Activated naive CD4-positive, alpha-beta T cell treated with anti-CD3 and anti-CD28 coated beads for 36 hours (primary cell): ENCODE measurements around the gene ABCD1. TPM values are rescaled to one million over a fixed set of nuclear protein-coding genes. Genes with fewer than 3 reads are reported as not detected.
"Not testable (repeated sequence)": the region's sequence is repeated elsewhere in the genome, so short reads cannot be mapped to it uniquely, and the experiment has no call there.

Experiments used
- CTCF ChIA-PET: fragments of 350-600 bp; sonication (Branson Sonifier 250); formaldehyde crosslinking; loops from one replicate; lab custom pipeline; 2021; ENCODE audit warnings: antibody characterized with exemption; lab: Charles Lee
- DNase-seq: peaks from one replicate; pipeline ENCODE4 v3.0.0-alpha.2; 2020
- H3K27ac Mint-ChIP-seq: one replicate; pipeline ENCODE4 v1.8.0; 2021; ENCODE audit warnings: mild to moderate bottlenecking, mixed read lengths
- H3K27me3 Mint-ChIP-seq: one replicate; pipeline ENCODE4 v1.8.0; 2021; ENCODE audit warnings: low read depth, mixed read lengths
- H3K36me3 Mint-ChIP-seq: one replicate; pipeline ENCODE4 v1.8.0; 2021; ENCODE audit warnings: low read depth, mixed read lengths
- H3K4me1 Mint-ChIP-seq: one replicate; pipeline ENCODE4 v1.8.0; 2021; ENCODE audit warnings: low read depth, mixed read lengths
- H3K4me3 Mint-ChIP-seq: one replicate; pipeline ENCODE4 v1.8.0; 2021; ENCODE audit warnings: mild to moderate bottlenecking, moderate library complexity, mixed read lengths
- H3K9me3 Mint-ChIP-seq: one replicate; pipeline ENCODE4 v1.8.0; 2021; ENCODE audit warnings: mixed read lengths
- intact Hi-C: fragments of 100-400 bp; cut with micrococcal nuclease; formaldehyde crosslinking; loops from one replicate; pipeline ENCODE4 v1.15.1; 2023
- total RNA-seq, 2 experiments: library from RNA; stranded (reverse); gene quantifications; one replicate each; pipeline ENCODE4 v1.2.3, GENCODE V29; 2021

ABCD1 gene
- total RNA-seq, 2 experiments from 2014 or later: 2.5 to 3.4 TPM

- H3K9me3 Mint-ChIP-seq, H3K4me1 Mint-ChIP-seq, H3K4me3 Mint-ChIP-seq, intact Hi-C loops, CTCF ChIA-PET, H3K36me3 Mint-ChIP-seq, DNase-seq, H3K27ac Mint-ChIP-seq, H3K27me3 Mint-ChIP-seq: not testable (repeated sequence)
These were observed 27.5 kb upstream of the ABCD1 start for GRCh38 chrX:153696986-153697722.

- Mint-ChIP-seq H3K9me3 (no peaks in the 10 kb centered on the region), H3K4me1 (no peaks in the 10 kb centered on the region), H3K36me3 (peaks cover 4% of the 10 kb centered on the region), H3K4me3 (no peak overlapping the region), H3K27ac (no peak overlapping the region), H3K27me3 (no peaks in the 10 kb centered on the region)
- CTCF ChIA-PET: no interaction called here
- intact Hi-C loops: no loop called here
- DNase-seq: no peak
These were observed 26.5 kb upstream of the ABCD1 start for GRCh38 chrX:153697924-153698865.

GRCh38 chrX:153699210-153699783 lies 25.4 kb upstream of the ABCD1 start:
- DNase-seq, intact Hi-C loops, H3K36me3 Mint-ChIP-seq, CTCF ChIA-PET, H3K9me3 Mint-ChIP-seq, H3K4me1 Mint-ChIP-seq, H3K27ac Mint-ChIP-seq, H3K27me3 Mint-ChIP-seq, H3K4me3 Mint-ChIP-seq: not testable (repeated sequence)

GRCh38 chrX:153699784-153700371 lies 24.8 kb upstream of the ABCD1 start:
- CTCF ChIA-PET, H3K4me1 Mint-ChIP-seq, H3K4me3 Mint-ChIP-seq, H3K27me3 Mint-ChIP-seq, H3K9me3 Mint-ChIP-seq, H3K27ac Mint-ChIP-seq, DNase-seq, intact Hi-C loops, H3K36me3 Mint-ChIP-seq: not testable (repeated sequence)

GRCh38 chrX:153700376-153700945 lies 24.2 kb upstream of the ABCD1 start:
- intact Hi-C loops: no loop called here
- H3K36me3 Mint-ChIP-seq: peaks cover 4% of the 10 kb centered on the region
- CTCF ChIA-PET: no interaction called here
- no peaks in the 10 kb centered on the region for H3K4me1 Mint-ChIP-seq
- no peaks in the 10 kb centered on the region for H3K27me3 Mint-ChIP-seq
- no peaks in the 10 kb centered on the region for H3K9me3 Mint-ChIP-seq
- H3K4me3 Mint-ChIP-seq: no peak overlapping the region
- DNase-seq: no peak
- H3K27ac Mint-ChIP-seq: no peak overlapping the region

GRCh38 chrX:153700967-153701366 lies 23.7 kb upstream of the ABCD1 start:
- H3K9me3 Mint-ChIP-seq: no peaks in the 10 kb centered on the region
- no peak overlapping the region for H3K4me3 Mint-ChIP-seq
- H3K36me3 Mint-ChIP-seq: peaks cover 4% of the 10 kb centered on the region
- no peak overlapping the region for H3K27ac Mint-ChIP-seq
- intact Hi-C loops: no loop called here
- H3K27me3 Mint-ChIP-seq: no peaks in the 10 kb centered on the region
- no peaks in the 10 kb centered on the region for H3K4me1 Mint-ChIP-seq
- no peak for DNase-seq
- CTCF ChIA-PET: no interaction called here

- no peak overlapping the region for H3K4me3 Mint-ChIP-seq
- H3K36me3 Mint-ChIP-seq: peaks cover 6% of the 10 kb centered on the region
- intact Hi-C loops: no loop called here
- no peaks in the 10 kb centered on the region for H3K27me3 Mint-ChIP-seq
- DNase-seq: no peak
- CTCF ChIA-PET: no interaction called here
- H3K27ac Mint-ChIP-seq: no peak overlapping the region
- H3K4me1 Mint-ChIP-seq: no peaks in the 10 kb centered on the region
- H3K9me3 Mint-ChIP-seq: no peaks in the 10 kb centered on the region
These were observed 22.9 kb upstream of the ABCD1 start for GRCh38 chrX:153701706-153702105.

- Mint-ChIP-seq H3K9me3 (no peaks in the 10 kb centered on the region), H3K4me3 (no peak overlapping the region), H3K27ac (no peak overlapping the region), H3K4me1 (no peaks in the 10 kb centered on the region), H3K36me3 (peaks cover 4% of the 10 kb centered on the region), H3K27me3 (no peaks in the 10 kb centered on the region)
- intact Hi-C loops: no loop called here
- CTCF ChIA-PET: interaction anchor here (1.0 kb wide), 1 partner anchor 35 kb away, joined by 3 read pairs; no protein-coding TSS in a partner anchor
- no peak for DNase-seq
These were observed 22.2 kb upstream of the ABCD1 start for GRCh38 chrX:153702336-153703035.

GRCh38 chrX:153703036-153703370 lies 21.7 kb upstream of the ABCD1 start:
- no peak for DNase-seq

GRCh38 chrX:153704021-153704526 lies 20.6 kb upstream of the ABCD1 start:
- no peaks in the 10 kb centered on the region for H3K27me3 Mint-ChIP-seq
- DNase-seq: no peak
- H3K36me3 Mint-ChIP-seq: peaks cover 2% of the 10 kb centered on the region
- no peak overlapping the region for H3K27ac Mint-ChIP-seq
- H3K4me1 Mint-ChIP-seq: peaks cover 2% of the 10 kb centered on the region
- H3K9me3 Mint-ChIP-seq: no peaks in the 10 kb centered on the region
- intact Hi-C loops: no loop called here
- CTCF ChIA-PET: no interaction called here
- no peak overlapping the region for H3K4me3 Mint-ChIP-seq

More at GRCh38 chrX:153703036-153703370, 21.7 kb upstream of the ABCD1 start:
- H3K27ac Mint-ChIP-seq: no peak overlapping the region
- no peaks in the 10 kb centered on the region for H3K4me1 Mint-ChIP-seq
- H3K27me3 Mint-ChIP-seq: no peaks in the 10 kb centered on the region
- intact Hi-C loops: no loop called here
- no peak overlapping the region for H3K4me3 Mint-ChIP-seq
- H3K9me3 Mint-ChIP-seq: no peaks in the 10 kb centered on the region
- H3K36me3 Mint-ChIP-seq: peaks cover 4% of the 10 kb centered on the region
- CTCF ChIA-PET: interaction anchor here (1.0 kb wide), 1 partner anchor 36 kb away, joined by 3 read pairs; no protein-coding TSS in a partner anchor

- H3K36me3 Mint-ChIP-seq, H3K27me3 Mint-ChIP-seq, DNase-seq, H3K4me1 Mint-ChIP-seq, H3K4me3 Mint-ChIP-seq, intact Hi-C loops, H3K27ac Mint-ChIP-seq, H3K9me3 Mint-ChIP-seq: not testable (repeated sequence)
- CTCF ChIA-PET: interaction anchor here (1.2 kb wide), 1 partner anchor 95 kb away, joined by 3 read pairs; no protein-coding TSS in a partner anchor
These were observed 19.8 kb upstream of the ABCD1 start for GRCh38 chrX:153704631-153705402.
